A549 (cell line): ENCODE results near the gene TLCD4. TPM values are rescaled to one million over a fixed set of nuclear protein-coding genes. Genes with fewer than 3 reads are reported as not detected.

Experiments used
- ATAC-seq, 2 experiments: fragments of 200-7000 bp in 1 of 2; fragments of >200 bp in 1 of 2; cut with Nextera tagmentation in 1 of 2; cut with Tn5 transposase in 1 of 2; 3 replicates each; pipeline versions ENCODE4 v1.8.0 to v1.9.1; 2018 to 2020; ENCODE audit warnings: mild to moderate bottlenecking in 1 of 2, moderate library complexity in 1 of 2
- CTCF ChIA-PET: fragments of 300-600 bp; sonication (Branson Sonifier 250); formaldehyde crosslinking; extraction: SDS; loops from one replicate; lab custom pipeline; 2021; ENCODE audit warnings: antibody characterized with exemption, inconsistent platforms; lab: Yijun Ruan, JAX
- POLR2A ChIA-PET: fragments of 350-600 bp; formaldehyde crosslinking; extraction: SDS; loops from one replicate; lab custom pipeline; 2021; ENCODE audit warnings: antibody characterized with exemption, inconsistent platforms; lab: Yijun Ruan, JAX
- DNase-seq, 2 experiments: peaks; one replicate each; pipeline versions ENCODE4 v3.0.0 to v3.0.0-alpha.2; 2011 to 2016; ENCODE audit warnings: low read depth in 1 of 2, low spot score in 1 of 2
- FAIRE-seq: peaks from 2 replicates; lab custom pipeline; 2011; peaks lifted over from hg19 to GRCh38; lab: Jason Lieb, UNC
- H3K27ac ChIP-seq, 2 experiments: fragments of >200 bp; sonication (Bioruptor Twin); formaldehyde crosslinking; 3 replicates each; pipeline ENCODE4 v1.5.1; 2016 to 2017
- H3K4me1 ChIP-seq: fragments of >200 bp; sonication (Bioruptor Twin); formaldehyde crosslinking; 3 replicates; pipeline ENCODE4 v1.6.1; 2016
- H3K4me2 ChIP-seq: fragments of >200 bp; sonication (Bioruptor Twin); formaldehyde crosslinking; 3 replicates; pipeline ENCODE4 v1.6.1; 2016
- H3K4me3 ChIP-seq: fragments of >200 bp; sonication (Bioruptor Twin); formaldehyde crosslinking; 3 replicates; pipeline ENCODE4 v1.5.1; 2016
- H3K9me3 ChIP-seq: fragments of >200 bp; sonication (Bioruptor Twin); formaldehyde crosslinking; 3 replicates; pipeline ENCODE4 v1.6.1; 2016
- BCL3 ChIP-seq: fragments of >200 bp; sonication (Bioruptor Twin); formaldehyde crosslinking; IDR thresholded peaks from 3 replicates; pipeline ENCODE4 v1.6.1; 2016
- CBX2 ChIP-seq: fragments of 200-600 bp; sonication (generic); IDR thresholded peaks from 2 replicates; pipeline ENCODE4 v1.6.1; 2016; ENCODE audit warnings: low read depth, mild to moderate bottlenecking, borderline replicate concordance
- CEBPB ChIP-seq, 2 experiments: fragments of >200 bp in 1 of 2; sonication (Bioruptor Twin) in 1 of 2; formaldehyde crosslinking in 1 of 2; IDR thresholded peaks; 2 replicates each; pipeline ENCODE4 v1.6.1; 2012 to 2016
- CHD4 ChIP-seq: fragments of 200-600 bp; sonication (generic); IDR thresholded peaks from 2 replicates; pipeline ENCODE4 v1.6.1; 2016; ENCODE audit warnings: antibody characterized with exemption, mild to moderate bottlenecking, borderline replicate concordance
- CTCF ChIP-seq: fragments of >200 bp; sonication (Bioruptor Twin); formaldehyde crosslinking; IDR thresholded peaks from 3 replicates; pipeline ENCODE4 v1.5.1; 2016
- E2F6 ChIP-seq: IDR thresholded peaks from 2 replicates; pipeline ENCODE4 v1.6.1; 2012; ENCODE audit warnings: low read depth, borderline replicate concordance
- EHMT2 ChIP-seq: fragments of 200-600 bp; sonication (generic); IDR thresholded peaks from 2 replicates; pipeline ENCODE4 v1.6.1; 2016; ENCODE audit warnings: antibody characterized with exemption, low read depth, mild to moderate bottlenecking, moderate library complexity
- HDAC2 ChIP-seq: fragments of 200-600 bp; sonication (generic); IDR thresholded peaks from 2 replicates; pipeline ENCODE4 v1.6.1; 2016
- JUNB ChIP-seq: fragments of >200 bp; sonication (Bioruptor Twin); formaldehyde crosslinking; IDR thresholded peaks from 2 replicates; pipeline ENCODE4 v1.6.1; 2016
- MAFK ChIP-seq: fragments of 450-650 bp; IDR thresholded peaks from 2 replicates; pipeline ENCODE4 v1.6.1; 2014; ENCODE audit not compliant: partially characterized antibody
- POLR2AphosphoS2 ChIP-seq: conservative IDR thresholded peaks from 2 replicates; pipeline ENCODE4 v1.6.1; 2012; ENCODE audit warnings: low read length, improper control_type of control experiment, inconsistent platforms
- RAD21 ChIP-seq, 2 experiments: fragments of >200 bp in 1 of 2; sonication (Bioruptor Twin) in 1 of 2; formaldehyde crosslinking in 1 of 2; IDR thresholded peaks in 1 of 2; conservative IDR thresholded peaks in 1 of 2; 2 replicates in 1 of 2; 3 replicates in 1 of 2; pipeline ENCODE4 v1.6.1; 2012 to 2018; ENCODE audit warnings: inconsistent platforms in 1 of 2
- SMC3 ChIP-seq: fragments of >200 bp; sonication (Bioruptor Twin); formaldehyde crosslinking; IDR thresholded peaks from 3 replicates; pipeline ENCODE4 v1.6.1; 2018; ENCODE audit warnings: inconsistent platforms
- SREBF2 ChIP-seq: fragments of 450-650 bp; IDR thresholded peaks from 2 replicates; pipeline ENCODE4 v1.6.1; 2014; ENCODE audit warnings: mild to moderate bottlenecking, moderate library complexity
- TP53 ChIP-seq: fragments of 250-450 bp; sonication (Bioruptor Pico); IDR thresholded peaks from 2 replicates; pipeline ENCODE4 v1.5.0; 2021; ENCODE audit warnings: mild to moderate bottlenecking, moderate library complexity
- ZSCAN20 ChIP-seq: fragments of 250-450 bp; sonication (Bioruptor Pico); IDR thresholded peaks from 2 replicates; pipeline ENCODE4 v1.8.0; 2022; ENCODE audit warnings: mild to moderate bottlenecking, moderate library complexity
- WGBS: methylation state at CpG from one replicate; pipeline ENCODE4 v1.1.6; 2017; ENCODE audit errors: missing lambda C conversion rate; 5-methylcytosine and 5-hydroxymethylcytosine counted together
- polyA plus RNA-seq, 4 experiments: library from polyadenylated mRNA; depleted of rRNA in 3 of 4; stranded (reverse); fragments of >200 nt; fragmentation: RNase III in 1 of 4; extraction: RNeasy Plus Mini Kit Qiagen cat#74134 plus additional on column Dnase treatment in 1 of 4; gene quantifications; 2 replicates in 3 of 4; 3 replicates in 1 of 4; pipeline ENCODE4 v1.2.3, GENCODE V29; 2011 to 2017

The TLCD4 gene
- polyA plus RNA-seq, 2 of the 4 experiments (the other 2 are of a cell fraction) = 14.2 to 24.1 TPM

- Histone ChIP-seq H3K4me1 (peaks cover 53% of the 10 kb centered on the region), H3K4me2 (peak overlapping the region; percentile 46), H3K9me3 (no peaks in the 10 kb centered on the region), H3K27ac (peak overlapping the region; percentile 36 to 81; a peak in 4 of 6 replicates), H3K4me3 (no peak overlapping the region)
- POLR2A ChIA-PET = interaction anchor here (0.6 to 2.1 kb wide), 3 partner anchors 12 to 149 kb away, joined by 3 to 6 read pairs (median 3); partner anchors contain the start of genes ALG14, RWDD3 and TLCD4
- ATAC-seq (peak; percentile 48 to 64; a peak in 3 of 6 replicates), FAIRE-seq (no peak), DNase-seq (peak; percentile 46 to 55)
- CTCF ChIA-PET = interaction anchor here (0.7 to 2.5 kb wide), 6 partner anchors 10 to 150 kb away, joined by 3 to 16 read pairs (median 6); partner anchors contain the start of genes RWDD3 and TLCD4
- WGBS = 86% methylated on average over 8 of the region's 8 CpGs
- TF ChIP-seq SMC3 (peak; percentile 48; the same call in 2 of the 3 replicates), CHD4 (no peak), RAD21 (conservative IDR thresholded peaks at IDR 0.05 in 1 of 2, IDR thresholded peaks at IDR 0.05 in 1 of 2) (peak; percentile 27 to 45; a peak in 3 of 5 replicates), CTCF (peak; percentile 49), E2F6 (no peak)
These were observed 32.6 kb upstream of the TLCD4 start for GRCh38 chr1:95084317-95085176.

- no peak overlapping the region for H3K4me3 ChIP-seq
- CTCF ChIA-PET = interaction anchor here (1.5 to 2.5 kb wide), 4 partner anchors 31 to 149 kb away, joined by 3 to 16 read pairs (median 10); partner anchors contain the start of genes RWDD3 and TLCD4
- H3K9me3 ChIP-seq = no peaks in the 10 kb centered on the region
- no peak for DNase-seq
- H3K4me1 ChIP-seq = peaks cover 56% of the 10 kb centered on the region
- 39% methylated on average over 2 of the region's 2 CpGs for WGBS
- no peak for ATAC-seq
- POLR2A ChIA-PET = interaction anchor here (2.1 kb wide), 1 partner anchor 149 kb away, joined by 6 read pairs; the partner anchor contains the start of gene RWDD3
- no peak for TF ChIP-seq MAFK
- no peak for TF ChIP-seq HDAC2
- TF ChIP-seq ZSCAN20 (CRISPR knock-in tag) = no peak
- TF ChIP-seq E2F6 = no peak
- TF ChIP-seq EHMT2 = no peak
- TF ChIP-seq CHD4 = no peak
- TF ChIP-seq CBX2 = no peak
- TF ChIP-seq POLR2AphosphoS2 = no peak
- TF ChIP-seq TP53 = no peak
- no peak for TF ChIP-seq CEBPB (IDR thresholded peaks at IDR 0.05)
- TF ChIP-seq CTCF = no peak
- TF ChIP-seq JUNB = no peak
- TF ChIP-seq SREBF2 = no peak
- TF ChIP-seq BCL3 = no peak
- peak overlapping the region; percentile 81 to 89 for H3K27ac ChIP-seq
- FAIRE-seq = no peak
- 0 out of 3 replicates have a peak overlapping the region, but pooled peaks have one; percentile 14 for H3K4me2 ChIP-seq
These were observed 31.8 kb upstream of the TLCD4 start for GRCh38 chr1:95085376-95085775.
